H9 (cell line): Measurements from ENCODE around the gene ATAD3C. TPM values are rescaled to one million over a fixed set of nuclear protein-coding genes. Genes with fewer than 3 reads are reported as not detected.

Experiments
- DNase-seq: peaks from one replicate; pipeline ENCODE4 v3.0.0-alpha.2; 2017
- H2AFZ ChIP-seq: one replicate; pipeline ENCODE4 v1.6.1; 2013; ENCODE audit warnings: mild to moderate bottlenecking, low read length, control low read depth, moderate library complexity
- H2AK5ac ChIP-seq: 2 replicates; pipeline ENCODE4 v1.6.1; 2013; ENCODE audit warnings: low read length, control low read depth, mixed read lengths; ENCODE audit not compliant: insufficient read length
- H2BK120ac ChIP-seq: one replicate; pipeline ENCODE4 v1.6.1; 2013; ENCODE audit warnings: low read depth, mild to moderate bottlenecking, low read length, control low read depth, inconsistent platforms; ENCODE audit not compliant: poor library complexity, severe bottlenecking
- H2BK12ac ChIP-seq: 2 replicates; pipeline ENCODE4 v1.6.1; 2013; ENCODE audit warnings: low read length, control low read depth, mixed read lengths, low read depth; ENCODE audit not compliant: insufficient read length
- H2BK15ac ChIP-seq: 2 replicates; pipeline ENCODE4 v1.6.1; 2013; ENCODE audit warnings: low read depth, low read length, control low read depth
- H2BK20ac ChIP-seq: one replicate; pipeline ENCODE4 v1.6.1; 2013; ENCODE audit warnings: low read depth, mild to moderate bottlenecking, low read length, control low read depth, inconsistent platforms; ENCODE audit not compliant: poor library complexity, severe bottlenecking
- H2BK5ac ChIP-seq: 2 replicates; pipeline ENCODE4 v1.6.1; 2013; ENCODE audit warnings: low read length, control low read depth, mixed read lengths; ENCODE audit not compliant: insufficient read length
- H3K14ac ChIP-seq: 2 replicates; pipeline ENCODE4 v1.6.1; 2013; ENCODE audit warnings: low read length, control low read depth; ENCODE audit not compliant: insufficient read depth
- H3K18ac ChIP-seq: 2 replicates; pipeline ENCODE4 v1.6.1; 2013; ENCODE audit warnings: low read depth, mild to moderate bottlenecking, mixed read lengths, low read length, control low read depth; ENCODE audit not compliant: insufficient read length
- H3K23ac ChIP-seq: 2 replicates; pipeline ENCODE4 v1.6.1; 2013; ENCODE audit warnings: low read length, control low read depth, mixed read lengths, low read depth; ENCODE audit not compliant: insufficient read length
- H3K23me2 ChIP-seq: 2 replicates; pipeline ENCODE4 v1.6.1; 2013; ENCODE audit warnings: low read depth, mild to moderate bottlenecking, mixed read lengths, low read length, control low read depth; ENCODE audit not compliant: insufficient read length, poor library complexity, severe bottlenecking
- H3K27ac ChIP-seq: 2 replicates; pipeline ENCODE4 v1.5.1; 2013; ENCODE audit warnings: low read length, control low read depth, mixed read lengths, low read depth; ENCODE audit not compliant: insufficient read length
- H3K27me3 ChIP-seq: 2 replicates; pipeline ENCODE4 v1.6.1; 2013; ENCODE audit warnings: low read length, control low read depth, inconsistent platforms; ENCODE audit not compliant: insufficient read depth
- H3K4ac ChIP-seq: 2 replicates; pipeline ENCODE4 v1.6.1; 2013; ENCODE audit warnings: low read depth, mild to moderate bottlenecking, control low read depth, inconsistent platforms, low read length, moderate library complexity
- H3K4me1 ChIP-seq: 2 replicates; pipeline ENCODE4 v1.6.1; 2013; ENCODE audit warnings: low read length, control low read depth, inconsistent platforms; ENCODE audit not compliant: insufficient read depth
- H3K4me2 ChIP-seq: 2 replicates; pipeline ENCODE4 v1.6.1; 2013; ENCODE audit warnings: low read length, control low read depth, mixed read lengths; ENCODE audit not compliant: insufficient read length, insufficient read depth
- H3K56ac ChIP-seq: 2 replicates; pipeline ENCODE4 v1.6.1; 2013; ENCODE audit warnings: low read depth, mild to moderate bottlenecking, mixed read lengths, low read length, control low read depth; ENCODE audit not compliant: insufficient read length
- H3K79me1 ChIP-seq: 2 replicates; pipeline ENCODE4 v1.6.1; 2013; ENCODE audit warnings: low read depth, mild to moderate bottlenecking, moderate library complexity, low read length, control low read depth, inconsistent platforms; ENCODE audit not compliant: insufficient read depth, poor library complexity, severe bottlenecking
- H3K79me2 ChIP-seq: 2 replicates; pipeline ENCODE4 v1.6.1; 2013; ENCODE audit warnings: low read length, control low read depth, inconsistent platforms; ENCODE audit not compliant: insufficient read depth
- H3K9ac ChIP-seq: 2 replicates; pipeline ENCODE4 v1.6.1; 2013; ENCODE audit warnings: low read length, control low read depth, mixed read lengths; ENCODE audit not compliant: insufficient read length; ENCODE audit errors: extremely low read depth
- H3K9me3 ChIP-seq: one replicate; pipeline ENCODE4 v1.6.1; 2013; ENCODE audit warnings: low read depth, low read length, inconsistent platforms; ENCODE audit not compliant: control insufficient read depth
- H3T11ph ChIP-seq: one replicate; pipeline ENCODE4 v1.6.1; 2013; ENCODE audit warnings: mild to moderate bottlenecking, low read length, control low read depth, inconsistent platforms
- H4K20me1 ChIP-seq: one replicate; pipeline ENCODE4 v1.6.1; 2013; ENCODE audit not compliant: control insufficient read depth, insufficient read length, insufficient read depth
- H4K5ac ChIP-seq: 2 replicates; pipeline ENCODE4 v1.6.1; 2013; ENCODE audit warnings: low read depth, mild to moderate bottlenecking, mixed read lengths, low read length, control low read depth; ENCODE audit not compliant: insufficient read length
- H4K8ac ChIP-seq: replicated peaks from 2 replicates; pipeline ENCODE4 v1.6.1; 2013; ENCODE audit warnings: low read length, control low read depth, mixed read lengths, low read depth; ENCODE audit not compliant: insufficient read length
- H4K91ac ChIP-seq: 2 replicates; pipeline ENCODE4 v1.6.1; 2013; ENCODE audit warnings: low read depth, mild to moderate bottlenecking, moderate library complexity, mixed read lengths, low read length, control low read depth; ENCODE audit not compliant: insufficient read length
- H3K27ac Mint-ChIP-seq, 3 experiments: 2 replicates in 2 of 3; 3 replicates in 1 of 3; pipeline ENCODE4 v1.8.0; 2020 to 2021; ENCODE audit warnings: mixed read lengths in 3 of 3, mild to moderate bottlenecking in 1 of 3, moderate library complexity in 1 of 3
- H3K27me3 Mint-ChIP-seq: 2 replicates; pipeline ENCODE4 v1.8.0; 2021; ENCODE audit warnings: low read depth, mild to moderate bottlenecking, moderate library complexity, mixed read lengths
- H3K36me3 Mint-ChIP-seq, 3 experiments: 2 replicates in 2 of 3; 3 replicates in 1 of 3; pipeline ENCODE4 v1.8.0; 2020 to 2021; ENCODE audit warnings: low read depth in 3 of 3, mixed read lengths in 3 of 3; ENCODE audit not compliant: insufficient read depth in 1 of 3
- H3K4me1 Mint-ChIP-seq, 2 experiments: 2 replicates each; pipeline ENCODE4 v1.8.0; 2020; ENCODE audit warnings: mixed read lengths in 2 of 2
- H3K4me3 Mint-ChIP-seq, 2 experiments: 2 replicates in 1 of 2; 3 replicates in 1 of 2; pipeline ENCODE4 v1.8.0; 2020 to 2021; ENCODE audit warnings: mild to moderate bottlenecking in 2 of 2, mixed read lengths in 2 of 2, moderate library complexity in 1 of 2
- H3K9me3 Mint-ChIP-seq, 2 experiments: 2 replicates in 1 of 2; 3 replicates in 1 of 2; pipeline ENCODE4 v1.8.0; 2020; ENCODE audit warnings: mild to moderate bottlenecking in 2 of 2, mixed read lengths in 2 of 2, moderate library complexity in 1 of 2
- WGBS: extraction: QIAGEN DNeasy Blood & Tissue Kit; methylation state at CpG from one replicate; pipeline ENCODE4 v1.1.7; 2013; ENCODE audit warnings: missing lambda C conversion rate, low lambda C conversion rate, mixed read lengths; ENCODE audit not compliant: insufficient read length; ENCODE audit errors: extremely low coverage; 5-methylcytosine and 5-hydroxymethylcytosine counted together
- total RNA-seq: library from RNA; stranded (reverse); gene quantifications from 2 replicates; pipeline ENCODE4 v1.2.1, GENCODE V29; 2021
- TF ChIP-seq, protein P1 (sequence below): fragments of 200-600 bp; sonication (generic); conservative IDR thresholded peaks from 3 replicates; pipeline ENCODE4 v1.8.0; 2021; ENCODE audit warnings: antibody characterized with exemption, mild to moderate bottlenecking

Gene ATAD3C
- total RNA-seq, 1 experiment from 2014 or later = 7.7 TPM

DNA sequence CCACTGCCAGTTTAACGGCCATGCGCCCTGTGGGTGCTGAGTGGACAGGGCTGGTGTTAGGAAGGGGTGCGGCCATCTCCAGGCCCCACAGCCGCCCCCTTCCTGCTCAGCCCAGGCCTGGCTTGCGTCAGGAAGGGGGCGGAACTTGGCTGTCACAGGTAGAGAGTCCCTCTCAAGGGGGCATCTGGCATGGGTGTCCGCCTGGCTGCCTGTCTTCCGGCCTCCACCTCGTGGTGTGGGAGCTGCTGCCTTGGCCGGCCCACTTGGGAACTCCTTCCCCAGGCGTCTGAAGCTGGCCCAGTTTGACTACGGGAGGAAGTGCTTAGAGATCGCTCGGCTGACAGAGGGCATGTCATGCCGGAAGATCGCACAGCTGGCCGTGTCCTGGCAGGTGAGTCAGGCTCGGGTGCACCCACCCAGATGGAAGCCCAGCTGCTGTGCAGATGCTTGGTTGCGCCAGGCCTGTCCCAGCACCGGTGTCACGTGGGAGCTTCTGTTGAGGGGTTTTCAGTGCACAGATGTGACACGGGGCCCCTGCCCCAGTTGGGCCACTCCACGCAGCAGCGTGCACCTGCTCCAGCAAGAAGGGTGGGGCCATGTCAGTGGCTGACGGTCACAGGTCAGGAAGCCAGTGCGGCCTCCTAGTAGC, 13.0 kb downstream of the ATAD3C start:
- H3K27me3 Mint-ChIP-seq = no peaks in the 10 kb centered on the region

More for the DNA sequence above, 13.0 kb downstream of the ATAD3C start:
- Histone ChIP-seq H3T11ph (no peak overlapping the region), H3K27ac (no peak overlapping the region), H3K14ac (no peak overlapping the region), H2AK5ac (no peak overlapping the region), H3K9me3 (no peaks in the 10 kb centered on the region), H2AFZ (no peak overlapping the region), H3K56ac (no peak overlapping the region), H3K4me1 (no peaks in the 10 kb centered on the region), H4K8ac (no peak overlapping the region), H2BK5ac (no peak overlapping the region), H2BK20ac (no peak overlapping the region), H3K23ac (no peak overlapping the region), H2BK120ac (no peak overlapping the region), H3K23me2 (no peaks in the 10 kb centered on the region), H3K9ac (no peak overlapping the region), H2BK15ac (no peak overlapping the region), H3K4ac (no peak overlapping the region), H3K18ac (no peak overlapping the region), H4K91ac (no peak overlapping the region), H2BK12ac (no peak overlapping the region), H4K5ac (no peak overlapping the region), H4K20me1 (no peaks in the 10 kb centered on the region), H3K27me3 (no peaks in the 10 kb centered on the region), H3K79me2 (no peaks in the 10 kb centered on the region), H3K79me1 (no peaks in the 10 kb centered on the region), H3K4me2 (no peak overlapping the region)
- no peak for DNase-seq
- Mint-ChIP-seq H3K9me3 (no peaks in the 10 kb centered on the region), H3K36me3 (no peaks in the 10 kb centered on the region; a peak in 1 of 7 replicates), H3K4me1 (no peaks in the 10 kb centered on the region), H3K27ac (no peak overlapping the region), H3K4me3 (no peak overlapping the region)
- TF ChIP-seq, protein P1, sequence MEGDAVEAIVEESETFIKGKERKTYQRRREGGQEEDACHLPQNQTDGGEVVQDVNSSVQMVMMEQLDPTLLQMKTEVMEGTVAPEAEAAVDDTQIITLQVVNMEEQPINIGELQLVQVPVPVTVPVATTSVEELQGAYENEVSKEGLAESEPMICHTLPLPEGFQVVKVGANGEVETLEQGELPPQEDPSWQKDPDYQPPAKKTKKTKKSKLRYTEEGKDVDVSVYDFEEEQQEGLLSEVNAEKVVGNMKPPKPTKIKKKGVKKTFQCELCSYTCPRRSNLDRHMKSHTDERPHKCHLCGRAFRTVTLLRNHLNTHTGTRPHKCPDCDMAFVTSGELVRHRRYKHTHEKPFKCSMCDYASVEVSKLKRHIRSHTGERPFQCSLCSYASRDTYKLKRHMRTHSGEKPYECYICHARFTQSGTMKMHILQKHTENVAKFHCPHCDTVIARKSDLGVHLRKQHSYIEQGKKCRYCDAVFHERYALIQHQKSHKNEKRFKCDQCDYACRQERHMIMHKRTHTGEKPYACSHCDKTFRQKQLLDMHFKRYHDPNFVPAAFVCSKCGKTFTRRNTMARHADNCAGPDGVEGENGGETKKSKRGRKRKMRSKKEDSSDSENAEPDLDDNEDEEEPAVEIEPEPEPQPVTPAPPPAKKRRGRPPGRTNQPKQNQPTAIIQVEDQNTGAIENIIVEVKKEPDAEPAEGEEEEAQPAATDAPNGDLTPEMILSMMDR = no peak
- WGBS = no CpG with 5 or more reads among the region's 26 CpGs
